NCI-H69 (cell line): ENCODE data around the gene AMER2.

ENCODE experiments used
- DNase-seq: peaks from one replicate; lab custom pipeline; 2025; lab: John Stamatoyannopoulos, UW

The AMER2 gene, protein sequence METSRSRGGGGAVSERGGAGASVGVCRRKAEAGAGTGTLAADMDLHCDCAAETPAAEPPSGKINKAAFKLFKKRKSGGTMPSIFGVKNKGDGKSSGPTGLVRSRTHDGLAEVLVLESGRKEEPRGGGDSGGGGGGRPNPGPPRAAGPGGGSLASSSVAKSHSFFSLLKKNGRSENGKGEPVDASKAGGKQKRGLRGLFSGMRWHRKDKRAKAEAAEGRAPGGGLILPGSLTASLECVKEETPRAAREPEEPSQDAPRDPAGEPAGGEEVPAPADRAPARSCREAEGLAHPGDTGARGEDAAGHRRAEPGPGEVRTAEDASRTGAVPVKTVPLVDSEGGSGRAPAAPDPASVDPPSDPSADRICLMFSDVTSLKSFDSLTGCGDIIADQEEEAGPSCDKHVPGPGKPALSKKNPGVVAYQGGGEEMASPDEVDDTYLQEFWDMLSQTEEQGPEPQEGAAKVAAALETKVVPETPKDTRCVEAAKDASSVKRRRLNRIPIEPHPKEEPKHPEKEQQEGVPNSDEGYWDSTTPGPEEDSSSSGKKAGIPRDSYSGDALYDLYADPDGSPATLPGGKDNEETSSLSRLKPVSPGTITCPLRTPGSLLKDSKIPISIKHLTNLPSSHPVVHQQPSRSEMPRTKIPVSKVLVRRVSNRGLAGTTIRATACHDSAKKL

DNA sequence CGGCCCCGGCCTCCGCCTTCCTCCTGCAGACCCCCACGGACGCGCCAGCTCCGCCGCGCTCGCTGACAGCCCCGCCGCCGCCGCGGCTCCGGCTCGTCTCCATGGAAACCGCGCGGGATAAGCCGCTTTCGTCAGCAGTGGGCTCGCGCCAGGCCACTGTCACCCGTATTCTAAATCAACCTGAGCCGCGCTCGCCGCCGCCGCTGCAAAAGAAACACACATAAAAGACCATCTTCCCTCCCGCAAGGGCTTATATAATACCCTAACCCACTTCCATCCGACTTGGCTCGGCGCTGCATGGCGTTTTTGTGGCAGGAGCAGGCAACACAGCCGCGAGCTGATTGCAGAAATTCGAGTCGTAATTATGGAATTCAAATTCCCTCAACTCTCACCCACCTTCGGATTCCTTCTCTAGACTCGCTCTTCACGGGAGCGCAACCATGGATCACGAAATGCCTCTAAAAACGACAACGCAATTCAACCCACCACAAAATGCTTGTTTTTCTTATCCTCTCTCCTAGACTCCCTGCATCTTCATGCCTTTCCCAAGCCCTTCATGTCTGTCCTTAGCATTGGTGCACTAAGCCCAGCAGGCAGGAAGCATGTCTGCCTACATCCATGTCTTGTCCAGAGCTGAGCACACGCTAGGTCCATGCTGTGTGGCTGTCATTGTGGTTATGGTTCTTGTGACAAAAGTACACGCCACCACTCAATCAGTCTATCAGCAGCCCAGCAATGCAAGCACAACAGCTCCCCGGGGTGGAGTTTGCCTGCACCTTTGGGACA lies at the start of gene AMER2:
Gene AMER2 (minus strand): TSS at position 772 of the 786 bp plus-strand sequence. CDS start 669 bp downstream, at position 103.
- peak; percentile 60 for DNase-seq

- no peak for DNase-seq
Measured at GRCh38 chr13:25218019-25218418, 45.9 kb upstream of the AMER2 start.

- DNase-seq: no peak
Measured at GRCh38 chr13:25217023-25217885, 45.2 kb upstream of the AMER2 start.

DNA sequence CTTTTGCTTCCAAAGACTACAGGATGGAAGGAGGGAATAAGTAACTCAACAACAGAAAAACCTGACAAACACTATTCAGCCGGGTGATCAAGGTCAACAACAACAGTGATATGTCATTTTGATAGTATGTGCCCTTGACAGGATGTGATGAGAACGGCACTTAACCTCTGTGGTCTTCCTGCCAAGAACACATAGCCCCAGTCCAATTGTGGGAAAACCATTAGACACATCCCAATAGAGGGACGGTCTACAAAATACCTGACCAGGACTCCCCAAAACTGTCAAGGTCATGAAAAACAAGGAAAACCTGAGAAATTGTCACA lies 43.1 kb upstream of the AMER2 start:
- no peak for DNase-seq

DNA sequence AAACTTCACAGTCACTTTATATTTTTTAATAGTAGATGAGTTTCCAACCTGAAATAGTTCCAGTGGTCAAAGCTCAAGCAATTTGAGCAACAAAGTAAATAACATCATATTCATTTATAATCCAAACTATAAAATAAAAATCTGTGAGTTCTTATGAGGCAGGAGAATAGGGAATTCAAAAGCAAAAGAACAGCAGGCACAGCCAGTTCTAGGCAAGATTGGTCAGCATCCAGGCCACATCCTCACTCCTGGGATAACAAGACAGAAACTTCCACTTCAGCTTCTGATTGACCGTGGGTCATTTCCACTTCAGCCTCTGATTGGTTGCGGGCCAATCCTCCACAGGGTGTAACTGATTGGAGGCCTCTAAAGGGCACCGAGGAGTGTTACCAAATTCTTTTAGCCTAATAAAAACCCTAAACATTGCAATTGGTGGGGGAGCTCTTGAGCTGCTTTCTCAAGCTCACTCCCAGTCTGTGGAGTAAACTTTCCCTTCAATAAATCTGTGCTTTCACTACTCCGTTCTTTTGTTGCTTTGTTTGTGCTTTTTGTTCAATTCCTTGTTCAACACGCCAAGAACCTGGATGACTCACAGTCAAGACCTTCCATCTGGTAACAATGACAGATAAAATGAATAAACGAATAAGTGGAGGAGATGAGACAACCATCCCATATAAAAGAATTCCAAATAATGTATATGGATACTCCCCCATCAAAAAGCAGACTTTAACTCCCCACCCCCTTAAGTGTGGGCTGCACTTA lies 42.6 kb upstream of the AMER2 start:
- no peak for DNase-seq

DNA sequence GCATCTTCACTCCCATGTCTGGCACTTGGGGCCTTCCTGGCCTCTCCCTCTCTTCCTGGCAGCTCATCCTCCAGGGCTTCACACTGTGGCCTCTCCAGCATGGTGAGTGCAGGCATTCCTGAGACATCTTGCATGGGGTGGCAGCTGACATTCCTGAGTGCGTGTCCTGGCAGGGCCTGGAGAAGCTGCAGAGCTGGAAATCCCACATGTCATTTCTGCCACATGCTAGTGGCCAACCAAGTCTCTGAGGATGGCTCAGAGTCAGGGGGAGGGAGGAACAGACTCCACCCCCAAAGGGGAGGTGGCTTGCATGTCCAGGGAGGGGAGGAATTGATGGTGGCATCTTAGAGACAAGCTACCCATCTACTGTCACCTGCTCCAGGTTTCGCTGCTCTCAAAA lies 41.6 kb upstream of the AMER2 start:
- no peak for DNase-seq

DNA sequence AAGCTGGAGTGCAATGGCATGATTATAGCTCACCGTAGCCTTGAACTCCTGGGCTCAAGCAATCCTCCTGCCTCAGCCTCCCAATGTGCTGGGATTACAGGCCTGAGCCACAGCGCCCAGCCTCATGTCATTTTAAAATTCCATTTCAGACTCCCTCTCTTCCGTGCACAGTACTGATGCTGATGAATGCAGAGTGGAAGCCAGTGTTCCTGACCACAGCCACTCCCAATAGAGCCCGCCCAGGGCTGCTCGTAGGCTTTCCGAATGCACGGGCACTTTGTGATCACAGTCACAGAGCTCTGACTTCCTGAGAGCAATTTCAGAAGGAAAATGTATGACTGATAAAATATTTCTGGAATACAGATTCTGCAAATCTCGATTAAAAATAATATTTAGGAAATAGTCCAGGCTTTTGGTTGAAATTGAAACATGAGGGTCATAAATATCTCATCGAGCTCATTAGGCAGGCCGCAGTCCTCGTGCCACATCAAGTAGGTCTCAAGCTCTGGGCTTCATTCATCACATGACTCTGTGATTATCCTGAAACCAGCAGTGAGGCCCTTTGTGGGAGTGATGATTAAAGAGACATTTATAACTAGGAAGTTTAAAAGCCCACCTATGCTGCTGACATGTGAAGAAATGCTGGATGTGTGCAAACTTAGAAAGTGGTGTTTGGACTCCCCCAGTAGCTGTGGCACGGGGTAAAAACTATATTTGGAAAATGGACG lies 38.9 kb upstream of the AMER2 start:
- no peak for DNase-seq

- DNase-seq: no peak
Measured at GRCh38 chr13:25207291-25207810, 35.3 kb upstream of the AMER2 start.

- DNase-seq: no peak
Measured at GRCh38 chr13:25204863-25205262, 32.8 kb upstream of the AMER2 start.

DNA sequence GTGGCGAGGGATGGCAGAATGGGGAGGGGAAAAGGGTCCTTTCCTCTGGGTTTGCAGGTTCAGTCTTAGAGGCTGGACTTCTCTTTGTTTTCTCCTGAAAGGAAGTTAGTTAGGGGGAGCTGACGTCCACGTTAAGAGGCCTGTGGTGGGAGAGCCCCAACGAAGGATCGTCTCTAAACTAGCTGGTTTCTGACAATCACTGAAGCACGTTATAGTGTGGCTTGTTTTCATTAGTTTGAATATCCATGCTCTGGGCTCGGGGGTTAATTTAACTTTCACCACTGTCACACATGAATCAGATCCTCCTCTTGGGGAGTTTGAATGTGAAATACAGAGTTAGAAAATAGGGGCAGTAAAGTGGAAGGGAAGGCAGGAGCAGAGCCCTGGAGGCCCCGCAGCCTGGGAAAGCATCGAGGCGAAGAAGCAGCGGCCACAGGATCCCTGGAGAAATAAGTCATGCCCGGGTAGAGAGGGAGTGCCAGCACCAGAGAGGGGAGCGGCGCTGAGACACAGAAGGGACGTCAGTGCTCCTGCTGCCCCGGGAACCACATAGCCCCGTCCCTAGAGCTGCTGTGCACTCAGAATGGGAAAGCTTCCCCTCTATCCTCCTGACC lies 31.1 kb upstream of the AMER2 start:
- no peak for DNase-seq

- DNase-seq: no peak
Measured at GRCh38 chr13:25200783-25201182, 28.7 kb upstream of the AMER2 start.

DNA sequence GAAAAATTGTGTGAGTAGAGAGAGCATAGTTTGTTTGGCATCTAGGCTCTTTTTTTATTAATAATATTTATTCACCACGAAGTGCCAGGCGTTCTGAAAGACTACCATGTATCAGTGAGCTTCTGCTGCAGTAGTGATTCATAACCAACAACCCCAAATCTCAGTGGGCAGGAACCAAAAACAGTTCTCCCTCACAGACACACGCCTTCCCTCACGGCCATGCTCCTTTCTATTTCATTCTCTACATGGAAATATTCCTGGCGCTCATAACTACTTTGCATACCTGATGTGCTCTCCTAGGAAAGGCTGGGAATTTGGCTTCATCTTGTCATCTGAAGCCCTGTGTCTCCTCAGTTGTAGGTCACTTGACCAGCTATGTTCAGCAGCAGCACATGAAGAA lies 26.6 kb upstream of the AMER2 start:
- no peak for DNase-seq

- DNase-seq: no peak
Measured at GRCh38 chr13:25196971-25197370, 24.9 kb upstream of the AMER2 start.

- no peak for DNase-seq
Measured at GRCh38 chr13:25192936-25193335, 20.8 kb upstream of the AMER2 start.

GRCh38 chr13:25192489-25192888 lies 20.4 kb upstream of the AMER2 start:
- DNase-seq: no peak

DNA sequence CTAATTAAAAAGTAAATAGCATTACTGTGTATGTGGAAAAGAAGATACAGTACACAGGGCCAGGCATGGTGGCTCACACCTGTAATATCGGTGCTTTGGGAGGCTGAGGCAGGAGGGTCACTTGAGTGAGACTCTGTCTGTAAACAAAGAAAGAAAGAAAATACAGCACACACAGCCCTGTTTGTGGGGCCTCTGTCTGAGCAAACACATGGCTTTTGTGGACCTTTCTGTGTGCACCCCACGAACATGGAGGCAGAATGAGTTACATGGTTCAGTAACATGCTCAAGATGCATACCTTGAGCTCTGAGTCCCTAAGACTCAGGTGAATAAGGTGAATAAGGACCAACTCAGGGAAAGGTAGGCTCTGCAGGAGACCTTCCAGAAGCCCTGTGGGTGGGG lies 20.0 kb upstream of the AMER2 start:
- DNase-seq: no peak

DNA sequence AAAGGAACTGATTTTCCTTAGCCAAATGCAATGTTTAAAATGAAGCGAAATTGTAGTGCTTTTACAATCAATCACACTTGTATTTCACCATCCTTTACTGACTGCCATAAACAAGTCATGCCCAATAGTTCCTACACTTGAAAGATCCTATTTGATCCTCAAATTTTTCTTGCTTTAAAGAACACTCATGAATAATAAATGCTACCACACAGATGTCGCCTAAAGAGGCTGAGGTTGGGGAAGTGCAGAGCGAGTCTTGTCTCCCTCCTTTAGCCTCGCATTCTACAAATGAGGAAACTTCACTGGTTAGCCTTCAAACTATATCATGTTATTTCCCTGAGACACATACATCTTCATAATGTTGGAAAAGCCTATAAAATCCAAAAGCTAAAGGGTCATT lies 18.7 kb upstream of the AMER2 start:
- DNase-seq: no peak

- DNase-seq: no peak
Measured at GRCh38 chr13:25190256-25190655, 18.2 kb upstream of the AMER2 start.

GRCh38 chr13:25187596-25187995 lies 15.5 kb upstream of the AMER2 start:
- DNase-seq: no peak

DNA sequence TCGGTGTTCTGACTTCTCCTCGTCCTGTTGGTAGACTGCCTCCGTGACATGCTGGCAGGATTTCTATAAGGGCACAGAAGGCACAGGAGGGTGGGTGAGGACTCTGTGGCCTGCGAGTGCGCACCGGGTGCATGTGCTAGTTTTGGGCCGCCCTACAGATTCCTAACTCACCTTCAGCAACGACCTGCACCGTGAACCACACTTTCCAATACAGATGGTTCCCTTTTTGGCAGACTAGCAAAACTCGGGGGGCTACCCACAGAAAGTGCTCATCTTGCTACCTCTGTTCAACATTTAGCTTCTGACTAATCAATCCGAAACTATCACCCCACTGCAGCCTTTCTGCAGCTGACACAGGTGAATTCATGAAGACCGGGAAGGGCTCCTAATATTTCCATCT lies 14.1 kb upstream of the AMER2 start:
- no peak for DNase-seq
